SK-N-SH (cell line): ENCODE measurements around the gene INPP5K. TPM values are rescaled to one million over a fixed set of nuclear protein-coding genes. Genes with fewer than 3 reads are reported as not detected.

Experiments
- CTCF ChIA-PET: fragments of 300-600, 350-600 bp; formaldehyde crosslinking; extraction: SDS; loops from one replicate; lab custom pipeline; 2021; lab: Yijun Ruan, JAX
- POLR2A ChIA-PET: fragments of 350-600 bp; sonication (Branson Sonifier 250); formaldehyde crosslinking; extraction: SDS; loops from one replicate; lab custom pipeline; 2020; ENCODE audit warnings: antibody characterized with exemption, inconsistent platforms; lab: Yijun Ruan, JAX
- DNase-seq: peaks from one replicate; pipeline ENCODE4 v3.0.0; 2012
- H2AFZ ChIP-seq: fragments of 200-600 bp; sonication (generic); 2 replicates; pipeline ENCODE4 v1.8.1; 2016; ENCODE audit warnings: antibody characterized with exemption, mild to moderate bottlenecking, low read depth
- H3F3A ChIP-seq: fragments of 200-600 bp; sonication (generic); replicated peaks from 2 replicates; pipeline ENCODE3; 2016; ENCODE audit warnings: antibody characterized with exemption, mild to moderate bottlenecking; ENCODE audit not compliant: insufficient read depth
- H3K27ac ChIP-seq, 2 experiments: fragments of 200-500 bp in 1 of 2; fragments of 200-600 bp in 1 of 2; sonication (Bioruptor generic) in 1 of 2; sonication (generic), shearing (Covaris generic) in 1 of 2; 2 replicates each; pipeline versions ENCODE4 v1.5.1 to v1.6.1; 2014 to 2016; ENCODE audit warnings: low read depth in 2 of 2, inconsistent platforms in 1 of 2, low read length in 1 of 2, mild to moderate bottlenecking in 1 of 2, mixed read lengths in 1 of 2
- H3K27me3 ChIP-seq: fragments of 200-600 bp; sonication (generic), shearing (Covaris generic); 2 replicates; pipeline ENCODE4 v1.6.1; 2016; ENCODE audit warnings: mixed run types; ENCODE audit not compliant: insufficient read depth
- H3K36me3 ChIP-seq, 2 experiments: fragments of 200-500 bp in 1 of 2; fragments of 200-600 bp in 1 of 2; sonication (Bioruptor generic) in 1 of 2; sonication (generic) in 1 of 2; replicated peaks in 1 of 2; 2 replicates each; pipeline versions ENCODE3 to v1.5.1; 2014 to 2016; ENCODE audit warnings: low read length in 1 of 2, mild to moderate bottlenecking in 1 of 2; ENCODE audit not compliant: insufficient read depth in 2 of 2, control insufficient read depth in 1 of 2
- H3K4me1 ChIP-seq, 2 experiments: fragments of 200-500 bp in 1 of 2; fragments of 200-600 bp in 1 of 2; sonication (Bioruptor generic) in 1 of 2; sonication (generic), shearing (Covaris generic) in 1 of 2; 2 replicates each; pipeline versions ENCODE4 v1.5.1 to v1.6.1; 2014 to 2016; ENCODE audit warnings: low read depth in 1 of 2, low read length in 1 of 2, mixed run types in 1 of 2; ENCODE audit not compliant: insufficient read depth in 2 of 2, control insufficient read depth in 1 of 2
- H3K4me2 ChIP-seq: fragments of 200-600 bp; sonication (generic), shearing (Covaris generic); 2 replicates; pipeline ENCODE4 v1.6.1; 2017; ENCODE audit warnings: mixed run types
- H3K4me3 ChIP-seq, 2 experiments: fragments of 200-500 bp in 1 of 2; fragments of 200-600 bp in 1 of 2; sonication (Bioruptor generic) in 1 of 2; sonication (generic), shearing (Covaris generic) in 1 of 2; 2 replicates each; pipeline versions ENCODE4 v1.5.1 to v1.8.1; 2014 to 2016; ENCODE audit warnings: low read depth in 2 of 2, inconsistent platforms in 1 of 2, low read length in 1 of 2, mild to moderate bottlenecking in 1 of 2, mixed read lengths in 1 of 2, moderate library complexity in 1 of 2
- H3K79me2 ChIP-seq: fragments of 200-600 bp; sonication (generic); 2 replicates; pipeline ENCODE4 v1.8.1; 2017; ENCODE audit warnings: mild to moderate bottlenecking; ENCODE audit not compliant: insufficient read depth
- H3K9ac ChIP-seq: fragments of 200-600 bp; sonication (generic); 2 replicates; pipeline ENCODE4 v1.6.1; 2017; ENCODE audit warnings: mixed run types
- H3K9me2 ChIP-seq: fragments of 200-600 bp; sonication (generic); 2 replicates; pipeline ENCODE4 v1.6.1; 2017; ENCODE audit warnings: mixed run types
- H3K9me3 ChIP-seq: fragments of 200-600 bp; sonication (generic); 2 replicates; pipeline ENCODE4 v1.6.1; 2017; ENCODE audit warnings: mixed run types, mild to moderate bottlenecking, moderate library complexity
- H4K20me1 ChIP-seq: fragments of 200-600 bp; sonication (generic); 2 replicates; pipeline ENCODE4 v1.6.1; 2017; ENCODE audit warnings: mild to moderate bottlenecking, mixed run types; ENCODE audit not compliant: insufficient read depth
- CHD2 ChIP-seq: fragments of 150-350 bp; IDR thresholded peaks from 2 replicates; pipeline ENCODE4 v1.6.1; 2018; ENCODE audit warnings: low read length; ENCODE audit not compliant: partially characterized antibody
- EZH2phosphoT487 ChIP-seq: fragments of 200-600 bp; sonication (generic); IDR thresholded peaks from 2 replicates; pipeline ENCODE4 v1.6.1; 2017; ENCODE audit warnings: low read depth, mixed run types, mild to moderate bottlenecking, antibody characterized with exemption, moderate library complexity, borderline replicate concordance
- FOXJ3 ChIP-seq: sonication (generic); formaldehyde crosslinking; IDR thresholded peaks from 2 replicates; pipeline ENCODE4 v1.5.1; 2020; ENCODE audit warnings: mild to moderate bottlenecking, missing genetic modification reagents
- GABPA ChIP-seq: IDR thresholded peaks from 2 replicates; pipeline ENCODE4 v1.4.0; 2012; ENCODE audit warnings: low read depth, mild to moderate bottlenecking
- MEF2A ChIP-seq: IDR thresholded peaks from 2 replicates; pipeline ENCODE4 v1.4.0; 2012; ENCODE audit warnings: low read depth, borderline replicate concordance
- NFIC ChIP-seq: IDR thresholded peaks from 2 replicates; pipeline ENCODE4 v1.4.0; 2012; ENCODE audit warnings: borderline replicate concordance
- NRF1 ChIP-seq: IDR thresholded peaks from 2 replicates; pipeline ENCODE4 v1.6.1; 2012; ENCODE audit warnings: low read depth, mild to moderate bottlenecking, low read length
- REST ChIP-seq: IDR thresholded peaks from 2 replicates; pipeline ENCODE4 v1.6.1; 2012; ENCODE audit warnings: mild to moderate bottlenecking, low read depth, low read length, moderate library complexity
- USF1 ChIP-seq: IDR thresholded peaks from 2 replicates; pipeline ENCODE4 v1.4.0; 2012; ENCODE audit warnings: low read depth, borderline replicate concordance
- WGBS: methylation state at CpG from one replicate; pipeline ENCODE4 v1.1.6; 2017; ENCODE audit warnings: low lambda C conversion rate; 5-methylcytosine and 5-hydroxymethylcytosine counted together
- polyA plus RNA-seq, 3 experiments: library from polyadenylated mRNA; depleted of rRNA; stranded (reverse); fragments of >200 nt; gene quantifications; 2 replicates each; pipeline ENCODE4 v1.2.3, GENCODE V29; 2012
- TF ChIP-seq, protein P1 (sequence below): IDR thresholded peaks from 2 replicates; pipeline ENCODE4; 2012
- TF ChIP-seq, protein P2 (sequence below): fragments of 150-350 bp; IDR thresholded peaks from 2 replicates; pipeline ENCODE4 v1.6.1; 2017; ENCODE audit warnings: antibody characterized with exemption, low read length, low read depth, borderline replicate concordance
- TF ChIP-seq, protein P3 (sequence below): IDR thresholded peaks from 2 replicates; pipeline ENCODE4 v1.4.0; 2012; ENCODE audit warnings: low read depth
- TF ChIP-seq, protein P4 (sequence below): IDR thresholded peaks from 2 replicates; pipeline ENCODE4 v1.4.0; 2012; ENCODE audit warnings: low read depth, borderline replicate concordance
- TF ChIP-seq, protein P5 (sequence below): fragments of 200-600 bp; sonication (generic); IDR thresholded peaks from 2 replicates; pipeline ENCODE4 v1.6.1; 2017; ENCODE audit warnings: antibody characterized with exemption, mild to moderate bottlenecking, moderate library complexity

The INPP5K gene
- polyA plus RNA-seq, 1 of the 3 experiments (the other 2 are of a cell fraction), result 26.2 TPM

- no peaks in the 10 kb centered on the region for H3K27me3 ChIP-seq
- no peaks in the 10 kb centered on the region for H3K9me2 ChIP-seq
- 94% methylated on average over 12 of the region's 12 CpGs for WGBS
- TF ChIP-seq, protein P1, sequence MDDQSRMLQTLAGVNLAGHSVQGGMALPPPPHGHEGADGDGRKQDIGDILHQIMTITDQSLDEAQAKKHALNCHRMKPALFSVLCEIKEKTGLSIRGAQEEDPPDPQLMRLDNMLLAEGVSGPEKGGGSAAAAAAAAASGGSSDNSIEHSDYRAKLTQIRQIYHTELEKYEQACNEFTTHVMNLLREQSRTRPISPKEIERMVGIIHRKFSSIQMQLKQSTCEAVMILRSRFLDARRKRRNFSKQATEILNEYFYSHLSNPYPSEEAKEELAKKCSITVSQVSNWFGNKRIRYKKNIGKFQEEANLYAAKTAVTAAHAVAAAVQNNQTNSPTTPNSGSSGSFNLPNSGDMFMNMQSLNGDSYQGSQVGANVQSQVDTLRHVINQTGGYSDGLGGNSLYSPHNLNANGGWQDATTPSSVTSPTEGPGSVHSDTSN, result no peak
- no peak for TF ChIP-seq REST
- TF ChIP-seq EZH2phosphoT487, result no peak
- no peak for TF ChIP-seq MEF2A
- no peak for TF ChIP-seq CHD2
- TF ChIP-seq, protein P2, sequence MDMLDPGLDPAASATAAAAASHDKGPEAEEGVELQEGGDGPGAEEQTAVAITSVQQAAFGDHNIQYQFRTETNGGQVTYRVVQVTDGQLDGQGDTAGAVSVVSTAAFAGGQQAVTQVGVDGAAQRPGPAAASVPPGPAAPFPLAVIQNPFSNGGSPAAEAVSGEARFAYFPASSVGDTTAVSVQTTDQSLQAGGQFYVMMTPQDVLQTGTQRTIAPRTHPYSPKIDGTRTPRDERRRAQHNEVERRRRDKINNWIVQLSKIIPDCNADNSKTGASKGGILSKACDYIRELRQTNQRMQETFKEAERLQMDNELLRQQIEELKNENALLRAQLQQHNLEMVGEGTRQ, result no peak
- no peak for TF ChIP-seq NFIC
- TF ChIP-seq, protein P3, sequence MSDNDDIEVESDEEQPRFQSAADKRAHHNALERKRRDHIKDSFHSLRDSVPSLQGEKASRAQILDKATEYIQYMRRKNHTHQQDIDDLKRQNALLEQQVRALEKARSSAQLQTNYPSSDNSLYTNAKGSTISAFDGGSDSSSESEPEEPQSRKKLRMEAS, result no peak
- no peak for TF ChIP-seq NRF1
- TF ChIP-seq, protein P4, sequence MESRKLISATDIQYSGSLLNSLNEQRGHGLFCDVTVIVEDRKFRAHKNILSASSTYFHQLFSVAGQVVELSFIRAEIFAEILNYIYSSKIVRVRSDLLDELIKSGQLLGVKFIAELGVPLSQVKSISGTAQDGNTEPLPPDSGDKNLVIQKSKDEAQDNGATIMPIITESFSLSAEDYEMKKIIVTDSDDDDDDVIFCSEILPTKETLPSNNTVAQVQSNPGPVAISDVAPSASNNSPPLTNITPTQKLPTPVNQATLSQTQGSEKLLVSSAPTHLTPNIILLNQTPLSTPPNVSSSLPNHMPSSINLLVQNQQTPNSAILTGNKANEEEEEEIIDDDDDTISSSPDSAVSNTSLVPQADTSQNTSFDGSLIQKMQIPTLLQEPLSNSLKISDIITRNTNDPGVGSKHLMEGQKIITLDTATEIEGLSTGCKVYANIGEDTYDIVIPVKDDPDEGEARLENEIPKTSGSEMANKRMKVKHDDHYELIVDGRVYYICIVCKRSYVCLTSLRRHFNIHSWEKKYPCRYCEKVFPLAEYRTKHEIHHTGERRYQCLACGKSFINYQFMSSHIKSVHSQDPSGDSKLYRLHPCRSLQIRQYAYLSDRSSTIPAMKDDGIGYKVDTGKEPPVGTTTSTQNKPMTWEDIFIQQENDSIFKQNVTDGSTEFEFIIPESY, result no peak
- no peak for TF ChIP-seq USF1
- no peak for TF ChIP-seq FOXJ3 (CRISPR knock-in tag)
- TF ChIP-seq GABPA, result no peak
- TF ChIP-seq, protein P5, sequence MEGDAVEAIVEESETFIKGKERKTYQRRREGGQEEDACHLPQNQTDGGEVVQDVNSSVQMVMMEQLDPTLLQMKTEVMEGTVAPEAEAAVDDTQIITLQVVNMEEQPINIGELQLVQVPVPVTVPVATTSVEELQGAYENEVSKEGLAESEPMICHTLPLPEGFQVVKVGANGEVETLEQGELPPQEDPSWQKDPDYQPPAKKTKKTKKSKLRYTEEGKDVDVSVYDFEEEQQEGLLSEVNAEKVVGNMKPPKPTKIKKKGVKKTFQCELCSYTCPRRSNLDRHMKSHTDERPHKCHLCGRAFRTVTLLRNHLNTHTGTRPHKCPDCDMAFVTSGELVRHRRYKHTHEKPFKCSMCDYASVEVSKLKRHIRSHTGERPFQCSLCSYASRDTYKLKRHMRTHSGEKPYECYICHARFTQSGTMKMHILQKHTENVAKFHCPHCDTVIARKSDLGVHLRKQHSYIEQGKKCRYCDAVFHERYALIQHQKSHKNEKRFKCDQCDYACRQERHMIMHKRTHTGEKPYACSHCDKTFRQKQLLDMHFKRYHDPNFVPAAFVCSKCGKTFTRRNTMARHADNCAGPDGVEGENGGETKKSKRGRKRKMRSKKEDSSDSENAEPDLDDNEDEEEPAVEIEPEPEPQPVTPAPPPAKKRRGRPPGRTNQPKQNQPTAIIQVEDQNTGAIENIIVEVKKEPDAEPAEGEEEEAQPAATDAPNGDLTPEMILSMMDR, result no peak
- TF ChIP-seq, all 33 proteins: peak for 0
- H4K20me1 ChIP-seq, result peaks cover 39% of the 10 kb centered on the region
- no peak overlapping the region for H3K9ac ChIP-seq
- H3K79me2 ChIP-seq, result peaks cover 52% of the 10 kb centered on the region
- H3K4me1 ChIP-seq, result peaks cover 0 to 4% of the 10 kb centered on the region in 2 experiments; a peak in 1 of 4 replicates
- no peak overlapping the region for H3K4me3 ChIP-seq
- no peaks in the 10 kb centered on the region for H3K9me3 ChIP-seq
- ChIA-PET CTCF (interaction anchor here (1.8 kb wide), 1 partner anchor 21 kb away, joined by 6 read pairs; no protein-coding TSS in a partner anchor), POLR2A (no interaction called here)
- H3K27ac ChIP-seq, result no peak overlapping the region
- no peaks in the 10 kb centered on the region for H3F3A ChIP-seq
- H3K36me3 ChIP-seq, result peaks cover 32 to 33% of the 10 kb centered on the region in 2 experiments
- no peak overlapping the region for H3K4me2 ChIP-seq
- no peak overlapping the region for H2AFZ ChIP-seq
- no peak for DNase-seq
These were observed 37.2 kb upstream of the INPP5K start for GRCh38 chr17:1553354-1554266.
